Measurements from ENCODE around the gene IFNGR1. TPM values are rescaled to one million over a fixed set of nuclear protein-coding genes. Genes with fewer than 3 reads are reported as not detected.

IFNGR1 gene
- total RNA-seq, 6 experiments from 2014 or later = 24.1 to 29.0 (median 26.1) TPM

DNA sequence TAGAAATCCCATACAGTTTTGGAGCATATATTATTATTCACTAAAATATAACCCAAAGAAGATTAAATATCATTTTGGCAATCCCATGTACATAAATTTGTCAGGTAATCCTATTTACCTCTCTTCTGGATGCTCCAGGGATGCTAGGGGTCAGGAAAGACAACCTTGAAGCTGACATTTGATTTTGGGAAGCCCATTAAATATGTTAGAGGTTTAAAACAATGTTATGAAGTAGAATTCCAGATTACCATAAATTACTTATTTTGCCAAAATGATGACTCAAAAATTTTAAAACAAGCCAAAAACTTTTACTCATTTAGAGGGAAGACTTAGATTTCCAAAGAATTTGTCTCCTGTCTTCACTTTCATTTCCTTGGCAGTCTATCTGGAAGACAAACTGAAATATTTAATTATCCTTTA, 36.5 kb downstream of the IFNGR1 start:
- peaks cover 60% of the 10 kb centered on the region for H3K9me3 Mint-ChIP-seq
- no peak for DNase-seq
- H3K27ac Mint-ChIP-seq = no peak overlapping the region
- peaks cover 10% of the 10 kb centered on the region for H3K36me3 Mint-ChIP-seq (ENCODE audit: low read depth)
- TF ChIP-seq, protein P1, sequence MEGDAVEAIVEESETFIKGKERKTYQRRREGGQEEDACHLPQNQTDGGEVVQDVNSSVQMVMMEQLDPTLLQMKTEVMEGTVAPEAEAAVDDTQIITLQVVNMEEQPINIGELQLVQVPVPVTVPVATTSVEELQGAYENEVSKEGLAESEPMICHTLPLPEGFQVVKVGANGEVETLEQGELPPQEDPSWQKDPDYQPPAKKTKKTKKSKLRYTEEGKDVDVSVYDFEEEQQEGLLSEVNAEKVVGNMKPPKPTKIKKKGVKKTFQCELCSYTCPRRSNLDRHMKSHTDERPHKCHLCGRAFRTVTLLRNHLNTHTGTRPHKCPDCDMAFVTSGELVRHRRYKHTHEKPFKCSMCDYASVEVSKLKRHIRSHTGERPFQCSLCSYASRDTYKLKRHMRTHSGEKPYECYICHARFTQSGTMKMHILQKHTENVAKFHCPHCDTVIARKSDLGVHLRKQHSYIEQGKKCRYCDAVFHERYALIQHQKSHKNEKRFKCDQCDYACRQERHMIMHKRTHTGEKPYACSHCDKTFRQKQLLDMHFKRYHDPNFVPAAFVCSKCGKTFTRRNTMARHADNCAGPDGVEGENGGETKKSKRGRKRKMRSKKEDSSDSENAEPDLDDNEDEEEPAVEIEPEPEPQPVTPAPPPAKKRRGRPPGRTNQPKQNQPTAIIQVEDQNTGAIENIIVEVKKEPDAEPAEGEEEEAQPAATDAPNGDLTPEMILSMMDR (IDR thresholded peaks at IDR 0.05) = no peak
- no peak overlapping the region for H3K4me3 Mint-ChIP-seq
- no peaks in the 10 kb centered on the region for H3K27me3 Mint-ChIP-seq (ENCODE audit: insufficient read depth)
- no peaks in the 10 kb centered on the region for H3K4me1 Mint-ChIP-seq (ENCODE audit: low read depth)

DNA sequence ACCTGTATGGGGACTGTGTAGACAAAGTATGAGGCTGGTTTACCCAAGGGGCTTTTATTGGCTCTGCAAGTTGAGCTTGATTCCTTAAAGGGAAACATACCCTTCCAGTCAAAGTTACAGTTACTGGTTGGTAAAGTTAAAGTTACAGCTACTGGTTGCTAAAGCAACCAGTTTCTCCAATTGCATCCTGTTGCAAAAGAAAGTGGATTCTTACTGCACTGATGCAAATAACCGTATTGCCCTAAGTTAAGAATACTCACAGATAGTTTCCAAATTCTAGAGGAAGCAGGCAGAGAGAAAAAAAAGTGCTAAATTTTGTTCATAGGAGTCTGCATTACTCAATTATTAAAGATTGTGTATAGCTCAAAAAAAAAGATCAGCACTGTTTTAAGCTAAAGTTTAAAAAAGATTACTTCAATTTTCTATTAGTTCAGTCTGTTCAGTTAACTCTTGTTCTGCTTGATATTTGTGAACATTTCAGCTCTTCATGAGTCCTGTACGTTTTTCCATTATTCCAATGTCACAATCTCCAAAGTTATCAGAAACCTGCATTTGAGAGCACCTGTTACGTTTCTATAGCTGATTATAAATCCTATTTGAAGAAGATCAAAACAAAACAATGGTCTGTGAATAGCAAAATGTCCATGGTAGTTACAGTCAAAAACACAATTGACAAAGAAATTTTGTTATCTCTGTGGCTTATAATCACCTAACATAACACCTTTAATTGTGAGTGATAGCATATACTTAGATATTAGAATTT, 37.1 kb downstream of the IFNGR1 start:
- TF ChIP-seq, protein P1 (IDR thresholded peaks at IDR 0.05) = no peak
- Mint-ChIP-seq H3K4me1 (ENCODE audit: low read depth) (no peaks in the 10 kb centered on the region), H3K36me3 (ENCODE audit: low read depth) (peaks cover 10% of the 10 kb centered on the region), H3K9me3 (peaks cover 60% of the 10 kb centered on the region), H3K27ac (no peak overlapping the region), H3K27me3 (ENCODE audit: insufficient read depth) (no peaks in the 10 kb centered on the region), H3K4me3 (no peak overlapping the region)
- DNase-seq = no peak

DNA sequence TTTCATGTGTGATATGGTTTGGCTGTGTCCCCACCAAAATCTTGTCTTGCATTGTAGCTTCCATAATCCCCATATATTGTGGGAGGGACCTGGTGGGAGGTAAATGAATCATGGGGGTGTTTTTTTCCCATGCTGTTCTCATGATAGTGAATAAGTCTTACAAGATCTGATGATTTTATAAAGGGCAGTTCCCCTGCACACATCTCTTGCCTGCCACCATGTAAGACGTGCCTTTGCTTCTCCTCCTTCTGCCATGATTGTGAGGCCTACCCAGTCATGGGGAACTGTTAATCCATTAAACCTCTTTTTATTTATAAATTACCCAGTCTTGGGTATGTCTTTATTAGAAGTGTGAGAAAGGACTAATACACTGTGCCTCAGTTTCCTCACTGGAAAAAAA, 41.6 kb downstream of the IFNGR1 start:
- no peak for DNase-seq
- Mint-ChIP-seq H3K4me3 (no peak overlapping the region), H3K4me1 (ENCODE audit: low read depth) (no peaks in the 10 kb centered on the region), H3K27me3 (ENCODE audit: insufficient read depth) (peaks cover 2% of the 10 kb centered on the region; the same call in 1 of the 2 replicates), H3K9me3 (peaks cover 21% of the 10 kb centered on the region), H3K36me3 (ENCODE audit: low read depth) (peaks cover under 1% of the 10 kb centered on the region; the same call in 1 of the 2 replicates), H3K27ac (no peak overlapping the region)
- TF ChIP-seq, protein P1 (IDR thresholded peaks at IDR 0.05) = no peak

DNA sequence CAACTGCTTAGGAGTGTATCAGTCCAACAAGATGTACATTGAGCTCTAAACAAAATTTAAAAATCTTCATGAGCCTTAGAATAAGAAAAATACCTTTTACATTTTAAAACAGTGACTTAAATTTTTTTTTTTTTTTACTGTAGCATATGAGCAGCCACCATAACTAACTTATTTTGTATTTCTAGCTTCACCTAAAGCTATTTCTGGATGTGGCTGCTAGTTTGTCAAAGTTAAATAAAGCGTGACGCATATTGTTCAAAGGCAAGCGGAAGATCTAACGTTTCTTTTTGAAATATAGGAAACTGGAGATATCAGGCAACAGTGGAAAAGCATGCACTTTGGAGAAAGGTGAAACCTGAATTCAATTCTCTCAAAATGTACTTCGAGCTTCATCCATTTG, 42.5 kb downstream of the IFNGR1 start:
- no peak for DNase-seq
- H3K36me3 Mint-ChIP-seq (ENCODE audit: low read depth) = no peaks in the 10 kb centered on the region
- H3K4me3 Mint-ChIP-seq = no peak overlapping the region
- TF ChIP-seq, protein P1 (IDR thresholded peaks at IDR 0.05) = no peak
- H3K27me3 Mint-ChIP-seq (ENCODE audit: insufficient read depth) = peaks cover 2% of the 10 kb centered on the region; the same call in 1 of the 2 replicates
- H3K4me1 Mint-ChIP-seq (ENCODE audit: low read depth) = no peaks in the 10 kb centered on the region
- peaks cover 12% of the 10 kb centered on the region for H3K9me3 Mint-ChIP-seq
- H3K27ac Mint-ChIP-seq = no peak overlapping the region

DNA sequence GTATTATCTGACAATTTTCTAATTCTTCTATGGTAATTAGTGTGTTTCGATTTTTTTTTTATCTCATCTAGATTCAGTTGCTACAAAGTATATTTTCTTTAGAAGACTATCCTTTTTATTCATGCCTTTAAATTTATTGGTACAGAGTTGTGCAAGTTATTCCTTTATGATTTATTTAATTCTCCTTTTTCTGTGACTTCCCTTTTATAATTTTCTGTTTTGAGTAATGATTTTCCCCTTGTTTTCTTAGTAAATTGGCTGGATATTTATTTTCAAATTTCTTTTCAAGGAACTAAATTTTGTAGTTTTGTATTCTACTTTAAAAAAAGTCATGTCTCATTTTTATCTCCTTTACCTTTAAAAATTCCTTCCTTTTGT, 43.3 kb downstream of the IFNGR1 start:
- H3K27me3 Mint-ChIP-seq (ENCODE audit: insufficient read depth) = peaks cover 2% of the 10 kb centered on the region; the same call in 1 of the 2 replicates
- no peak overlapping the region for H3K4me3 Mint-ChIP-seq
- H3K27ac Mint-ChIP-seq = no peak overlapping the region
- TF ChIP-seq, protein P1 (IDR thresholded peaks at IDR 0.05) = no peak
- H3K36me3 Mint-ChIP-seq (ENCODE audit: low read depth) = no peaks in the 10 kb centered on the region
- DNase-seq = no peak
- H3K9me3 Mint-ChIP-seq = peaks cover 8% of the 10 kb centered on the region; the same call in 1 of the 2 replicates
- H3K4me1 Mint-ChIP-seq (ENCODE audit: low read depth) = no peaks in the 10 kb centered on the region

All from HFFc6 (cell line).